Fibroblast of skin of left biceps (primary cell): ENCODE measurements around the gene PBRM1.

ENCODE experiments used
- DNase-seq, 2 experiments: peaks; one replicate each; pipeline ENCODE4 v3.0.0-alpha.2; 2013; ENCODE audit warnings: low read depth in 2 of 2

PBRM1 gene

GRCh38 chr3:52511509-52511908 lies 174.2 kb downstream of the PBRM1 start:
- no peak for DNase-seq

- DNase-seq: no peak
Measured at GRCh38 chr3:52509753-52510328, 175.9 kb downstream of the PBRM1 start.

- no peak for DNase-seq
Measured at GRCh38 chr3:52507359-52507758, 178.4 kb downstream of the PBRM1 start.

- no peak for DNase-seq
Measured at GRCh38 chr3:52506266-52506966, 179.3 kb downstream of the PBRM1 start.

- no peak for DNase-seq
Measured at GRCh38 chr3:52504977-52505376, 180.7 kb downstream of the PBRM1 start.

GRCh38 chr3:52503788-52504424 lies 181.8 kb downstream of the PBRM1 start:
- no peak for DNase-seq

GRCh38 chr3:52502808-52503350 lies 182.8 kb downstream of the PBRM1 start:
- no peak for DNase-seq

GRCh38 chr3:52502001-52502400 lies 183.7 kb downstream of the PBRM1 start:
- no peak for DNase-seq

GRCh38 chr3:52501046-52501445 lies 184.7 kb downstream of the PBRM1 start:
- no peak for DNase-seq

GRCh38 chr3:52498137-52499054 lies 187.3 kb downstream of the PBRM1 start:
- peak in 1 of 2 experiments; percentile 5 for DNase-seq

GRCh38 chr3:52495777-52496602 lies 189.7 kb downstream of the PBRM1 start:
- no peak for DNase-seq
